Measurements from ENCODE around the gene LYRM9.
"Not testable (repeated sequence)": the region's sequence is repeated elsewhere in the genome, so short reads cannot be mapped to it uniquely, and the experiment has no call there.

The LYRM9 gene

GRCh38 chr17:27839571-27840405 lies 53.4 kb downstream of the LYRM9 start:
- DNase-seq (ENCODE audit: low read depth): not testable (repeated sequence)

- DNase-seq (ENCODE audit: low read depth): not testable (repeated sequence)
These were observed 54.6 kb downstream of the LYRM9 start for GRCh38 chr17:27838607-27839006.

GRCh38 chr17:27837769-27838168 lies 55.4 kb downstream of the LYRM9 start:
- DNase-seq (ENCODE audit: low read depth): not testable (repeated sequence)

GRCh38 chr17:27836651-27837050 lies 56.5 kb downstream of the LYRM9 start:
- no peak for DNase-seq (ENCODE audit: low read depth)

GRCh38 chr17:27834571-27834970 lies 58.6 kb downstream of the LYRM9 start:
- DNase-seq (ENCODE audit: low read depth): no peak

GRCh38 chr17:27832831-27833230 lies 60.3 kb downstream of the LYRM9 start:
- DNase-seq (ENCODE audit: low read depth): no peak

GRCh38 chr17:27829888-27830287 lies 63.3 kb downstream of the LYRM9 start:
- not testable (repeated sequence) for DNase-seq (ENCODE audit: low read depth)

GRCh38 chr17:27829143-27829711 lies 63.9 kb downstream of the LYRM9 start:
- DNase-seq (ENCODE audit: low read depth): not testable (repeated sequence)

All from activated gamma-delta T cell treated with anti-CD3 and anti-CD28 coated beads, Interleukin-2, amount 50 U/mL, for 16 hours (primary cell).